HepG2 (cell line): Measurements from ENCODE around the gene GFRA1.

Experiments
- ELF1 ChIP-seq: sonication (generic); formaldehyde crosslinking; IDR thresholded peaks from 2 replicates; pipeline ENCODE4 v1.4.0; 2020; ENCODE audit warnings: missing genetic modification reagents
- EZH2 ChIP-seq: conservative IDR thresholded peaks from 2 replicates; pipeline ENCODE4 v1.6.1; 2012; ENCODE audit warnings: mild to moderate bottlenecking, low read depth, low read length, moderate library complexity
- HNRNPUL1 ChIP-seq: fragments of 200-400 bp; formaldehyde crosslinking; IDR thresholded peaks from 2 replicates; pipeline ENCODE4 v1.6.1; 2017; ENCODE audit warnings: low read depth, mild to moderate bottlenecking, low read length, moderate library complexity
- HOXD1 ChIP-seq: sonication (generic); formaldehyde crosslinking; IDR thresholded peaks from 2 replicates; pipeline ENCODE4 v1.5.0; 2020; ENCODE audit warnings: missing genetic modification reagents
- RNF2 ChIP-seq: fragments of 450-650 bp; conservative IDR thresholded peaks from 2 replicates; pipeline ENCODE4 v1.6.1; 2016; ENCODE audit warnings: low read depth
- SOX13 ChIP-seq, 3 experiments: fragments of 450-650 bp in 1 of 3; sonication (generic) in 1 of 3; formaldehyde crosslinking in 1 of 3; IDR thresholded peaks in 2 of 3; conservative IDR thresholded peaks in 1 of 3; 2 replicates each; pipeline versions ENCODE4 v1.5.0 to v1.6.1; 2016 to 2020; ENCODE audit warnings: antibody characterized with exemption in 1 of 3, mild to moderate bottlenecking in 1 of 3, missing compliant biosample characterization in 1 of 3, missing genetic modification reagents in 1 of 3, moderate library complexity in 1 of 3
- THYN1 ChIP-seq: sonication (generic); formaldehyde crosslinking; IDR thresholded peaks from 2 replicates; pipeline ENCODE4 v1.8.1; 2023; ENCODE audit warnings: low read depth, mild to moderate bottlenecking, moderate library complexity, missing genetic modification reagents, borderline replicate concordance
- ZFP1 ChIP-seq: IDR thresholded peaks from 2 replicates; pipeline ENCODE4 v1.6.1; 2016
- ZNF317 ChIP-seq: sonication (generic); formaldehyde crosslinking; IDR thresholded peaks from 2 replicates; pipeline ENCODE4 v1.5.0; 2020; ENCODE audit warnings: mild to moderate bottlenecking, missing genetic modification reagents
- ZNF792 ChIP-seq: IDR thresholded peaks from 2 replicates; pipeline ENCODE4 v1.6.1; 2016
- TF ChIP-seq, protein P1 (sequence below): sonication (generic); formaldehyde crosslinking; IDR thresholded peaks from 2 replicates; pipeline ENCODE4 v1.4.0; 2020; ENCODE audit warnings: missing genetic modification reagents, borderline replicate concordance
- TF ChIP-seq, protein P2 (sequence below): IDR thresholded peaks from 2 replicates; pipeline ENCODE4 v1.6.1; 2016

DNA sequence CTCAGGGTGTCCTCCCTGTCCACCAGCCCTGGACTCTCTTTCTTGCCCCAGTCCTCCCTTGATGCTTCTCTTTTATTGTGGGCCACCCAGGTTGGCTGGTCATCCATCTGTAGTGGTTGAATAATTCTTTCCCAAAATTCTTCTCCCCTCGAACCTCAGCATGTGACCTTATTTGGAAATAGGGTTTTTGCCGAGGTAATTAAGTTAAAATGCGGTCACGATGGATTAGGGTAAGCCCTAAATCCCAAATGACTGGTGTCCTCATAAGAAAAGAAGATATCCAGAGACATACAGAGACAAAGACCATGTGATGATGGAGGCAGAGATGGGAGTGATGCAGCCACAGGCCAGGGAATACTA is 74.3 kb downstream of the GFRA1 start:
- TF ChIP-seq ZFP1 (no peak), ELF1 (CRISPR knock-in tag) (no peak), EZH2 (no peak), THYN1 (no peak), HOXD1 (CRISPR knock-in tag) (no peak), ZNF792 (CRISPR knock-in tag) (no peak), RNF2 (no peak), HNRNPUL1 (no peak), ZNF317 (no peak), SOX13 (IDR thresholded peaks at IDR 0.05) (no peak), SOX13 (CRISPR knock-in tag; conservative IDR thresholded peaks at IDR 0.05 in 1 of 2, IDR thresholded peaks at IDR 0.05 in 1 of 2) (no peak)
- TF ChIP-seq, protein P1, sequence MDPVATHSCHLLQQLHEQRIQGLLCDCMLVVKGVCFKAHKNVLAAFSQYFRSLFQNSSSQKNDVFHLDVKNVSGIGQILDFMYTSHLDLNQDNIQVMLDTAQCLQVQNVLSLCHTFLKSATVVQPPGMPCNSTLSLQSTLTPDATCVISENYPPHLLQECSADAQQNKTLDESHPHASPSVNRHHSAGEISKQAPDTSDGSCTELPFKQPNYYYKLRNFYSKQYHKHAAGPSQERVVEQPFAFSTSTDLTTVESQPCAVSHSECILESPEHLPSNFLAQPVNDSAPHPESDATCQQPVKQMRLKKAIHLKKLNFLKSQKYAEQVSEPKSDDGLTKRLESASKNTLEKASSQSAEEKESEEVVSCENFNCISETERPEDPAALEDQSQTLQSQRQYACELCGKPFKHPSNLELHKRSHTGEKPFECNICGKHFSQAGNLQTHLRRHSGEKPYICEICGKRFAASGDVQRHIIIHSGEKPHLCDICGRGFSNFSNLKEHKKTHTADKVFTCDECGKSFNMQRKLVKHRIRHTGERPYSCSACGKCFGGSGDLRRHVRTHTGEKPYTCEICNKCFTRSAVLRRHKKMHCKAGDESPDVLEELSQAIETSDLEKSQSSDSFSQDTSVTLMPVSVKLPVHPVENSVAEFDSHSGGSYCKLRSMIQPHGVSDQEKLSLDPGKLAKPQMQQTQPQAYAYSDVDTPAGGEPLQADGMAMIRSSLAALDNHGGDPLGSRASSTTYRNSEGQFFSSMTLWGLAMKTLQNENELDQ (CRISPR knock-in tag) = no peak
- TF ChIP-seq, protein P2, sequence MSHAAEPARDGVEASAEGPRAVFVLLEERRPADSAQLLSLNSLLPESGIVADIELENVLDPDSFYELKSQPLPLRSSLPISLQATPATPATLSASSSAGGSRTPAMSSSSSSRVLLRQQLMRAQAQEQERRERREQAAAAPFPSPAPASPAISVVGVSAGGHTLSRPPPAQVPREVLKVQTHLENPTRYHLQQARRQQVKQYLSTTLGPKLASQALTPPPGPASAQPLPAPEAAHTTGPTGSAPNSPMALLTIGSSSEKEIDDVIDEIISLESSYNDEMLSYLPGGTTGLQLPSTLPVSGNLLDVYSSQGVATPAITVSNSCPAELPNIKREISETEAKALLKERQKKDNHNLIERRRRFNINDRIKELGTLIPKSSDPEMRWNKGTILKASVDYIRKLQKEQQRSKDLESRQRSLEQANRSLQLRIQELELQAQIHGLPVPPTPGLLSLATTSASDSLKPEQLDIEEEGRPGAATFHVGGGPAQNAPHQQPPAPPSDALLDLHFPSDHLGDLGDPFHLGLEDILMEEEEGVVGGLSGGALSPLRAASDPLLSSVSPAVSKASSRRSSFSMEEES (CRISPR knock-in tag) = no peak
